HepG2 (cell line): ENCODE data around the gene CD46. TPM values are rescaled to one million over a fixed set of nuclear protein-coding genes. Genes with fewer than 3 reads are reported as not detected.

Source experiments
- CHD2 ChIP-seq: IDR thresholded peaks from 2 replicates; pipeline ENCODE4 v1.6.1; 2011; ENCODE audit warnings: low read depth, low read length, improper control_type of control experiment
- JUN ChIP-seq: sonication (generic); formaldehyde crosslinking; IDR thresholded peaks from 2 replicates; pipeline ENCODE4 v1.4.0; 2020; ENCODE audit warnings: mild to moderate bottlenecking, missing genetic modification reagents
- KDM3A ChIP-seq: IDR thresholded peaks from 2 replicates; pipeline ENCODE4 v1.6.1; 2018; ENCODE audit warnings: low read depth, missing compliant biosample characterization
- KDM5B ChIP-seq: sonication (generic); formaldehyde crosslinking; IDR thresholded peaks from 2 replicates; pipeline ENCODE4 v1.4.0; 2020; ENCODE audit warnings: missing genetic modification reagents, mild to moderate bottlenecking, borderline replicate concordance
- PITX1 ChIP-seq: sonication (generic); formaldehyde crosslinking; IDR thresholded peaks from 2 replicates; pipeline ENCODE4 v1.5.1; 2020; ENCODE audit warnings: mild to moderate bottlenecking, missing genetic modification reagents
- SNAPC4 ChIP-seq: sonication (generic); formaldehyde crosslinking; IDR thresholded peaks from 2 replicates; pipeline ENCODE4 v1.4.0; 2020; ENCODE audit warnings: mild to moderate bottlenecking, missing genetic modification reagents
- ZFX ChIP-seq: sonication (generic); formaldehyde crosslinking; IDR thresholded peaks from 2 replicates; pipeline ENCODE4 v1.4.0; 2020; ENCODE audit warnings: mild to moderate bottlenecking, low read depth, missing genetic modification reagents, moderate library complexity
- ZNF124 ChIP-seq: sonication (generic); formaldehyde crosslinking; IDR thresholded peaks from 2 replicates; pipeline ENCODE4 v1.4.0; 2020; ENCODE audit warnings: missing genetic modification reagents
- ZNF136 ChIP-seq: sonication (generic); formaldehyde crosslinking; IDR thresholded peaks from 2 replicates; pipeline ENCODE4 v1.8.1; 2022; ENCODE audit warnings: low read depth, mild to moderate bottlenecking, moderate library complexity, missing genetic modification reagents
- polyA plus RNA-seq, 8 experiments: library from polyadenylated mRNA; depleted of rRNA in 3 of 8; stranded (reverse) in 7 of 8; unstranded in 1 of 8; fragments of >200 nt; fragmentation: Illumina TruSeq in 4 of 8; extraction: Trizol in 4 of 8; gene quantifications; 2 replicates each; pipeline versions ENCODE4 v1.2.1 to v1.2.3, GENCODE V29; 2011 to 2016; ENCODE audit warnings: low read depth in 4 of 8, missing spikeins in 1 of 8, mixed read lengths in 1 of 8; ENCODE audit not compliant: insufficient read depth in 1 of 8
- total RNA-seq, 5 experiments: library from RNA; depleted of rRNA; stranded (reverse); fragments of >200 nt; fragmentation: Illumina TruSeq; extraction: Trizol; gene quantifications; 2 replicates each; pipeline ENCODE4 v1.2.3, GENCODE V29; 2016; ENCODE audit warnings: low read depth in 1 of 5
- TF ChIP-seq, protein P1 (sequence below), 2 experiments: IDR thresholded peaks; 2 replicates each; pipeline ENCODE4 v1.6.1; 2011 to 2012; ENCODE audit warnings: low read length in 2 of 2, borderline replicate concordance in 1 of 2, low read depth in 1 of 2, mild to moderate bottlenecking in 1 of 2, moderate library complexity in 1 of 2
- TF ChIP-seq, protein P2 (sequence below): sonication (generic); formaldehyde crosslinking; IDR thresholded peaks from 2 replicates; pipeline ENCODE4 v1.4.0; 2020; ENCODE audit warnings: missing genetic modification reagents, mild to moderate bottlenecking, borderline replicate concordance
- TF ChIP-seq, protein P3 (sequence below): fragments of 450-650 bp; IDR thresholded peaks from 2 replicates; pipeline ENCODE4 v1.6.1; 2017; ENCODE audit warnings: mild to moderate bottlenecking

The CD46 gene
- total and polyA plus RNA-seq, 2 of the 13 experiments (the other 11 are each of a cell fraction or from before 2014, with no cell fraction given), result 130 to 277 TPM

DNA sequence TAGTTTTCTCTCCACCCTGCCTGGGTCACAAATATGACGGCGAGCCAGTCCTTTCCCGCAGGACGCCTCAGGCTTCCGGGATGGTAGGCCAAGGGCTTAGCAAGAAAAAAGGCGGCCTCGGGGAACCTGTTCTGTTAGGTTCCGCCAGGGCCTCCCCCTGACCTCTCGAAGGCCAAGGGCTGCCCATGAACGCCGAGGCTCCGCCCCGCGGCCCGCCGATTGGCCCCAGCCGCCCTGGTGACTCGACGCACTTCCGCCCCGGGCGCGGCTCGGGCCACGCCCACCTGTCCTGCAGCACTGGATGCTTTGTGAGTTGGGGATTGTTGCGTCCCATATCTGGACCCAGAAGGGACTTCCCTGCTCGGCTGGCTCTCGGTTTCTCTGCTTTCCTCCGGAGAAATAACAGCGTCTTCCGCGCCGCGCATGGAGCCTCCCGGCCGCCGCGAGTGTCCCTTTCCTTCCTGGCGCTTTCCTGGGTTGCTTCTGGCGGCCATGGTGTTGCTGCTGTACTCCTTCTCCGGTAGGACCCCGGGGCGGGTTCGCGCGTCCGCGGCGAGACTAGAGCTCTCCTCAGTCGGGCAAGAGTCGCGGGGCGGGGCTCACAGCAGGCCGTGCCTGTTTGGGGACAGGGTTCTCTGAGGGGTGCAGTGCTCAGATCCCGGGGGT, at the start of gene CD46 (continued):
- TF ChIP-seq ZNF136 (0 out of 2 replicates have a peak, but pooled peaks have one; percentile 19), JUN (CRISPR knock-in tag) (no peak), KDM5B (CRISPR knock-in tag) (peak; percentile 34; the same call in 1 of the 2 replicates), PITX1 (peak; percentile 51; the same call in 1 of the 2 replicates), ZFX (CRISPR knock-in tag) (peak; percentile 94), KDM3A (peak; percentile 78; the same call in 1 of the 2 replicates), SNAPC4 (no peak), ZNF124 (CRISPR knock-in tag) (no peak), CHD2 (no peak)
- TF ChIP-seq, protein P1, sequence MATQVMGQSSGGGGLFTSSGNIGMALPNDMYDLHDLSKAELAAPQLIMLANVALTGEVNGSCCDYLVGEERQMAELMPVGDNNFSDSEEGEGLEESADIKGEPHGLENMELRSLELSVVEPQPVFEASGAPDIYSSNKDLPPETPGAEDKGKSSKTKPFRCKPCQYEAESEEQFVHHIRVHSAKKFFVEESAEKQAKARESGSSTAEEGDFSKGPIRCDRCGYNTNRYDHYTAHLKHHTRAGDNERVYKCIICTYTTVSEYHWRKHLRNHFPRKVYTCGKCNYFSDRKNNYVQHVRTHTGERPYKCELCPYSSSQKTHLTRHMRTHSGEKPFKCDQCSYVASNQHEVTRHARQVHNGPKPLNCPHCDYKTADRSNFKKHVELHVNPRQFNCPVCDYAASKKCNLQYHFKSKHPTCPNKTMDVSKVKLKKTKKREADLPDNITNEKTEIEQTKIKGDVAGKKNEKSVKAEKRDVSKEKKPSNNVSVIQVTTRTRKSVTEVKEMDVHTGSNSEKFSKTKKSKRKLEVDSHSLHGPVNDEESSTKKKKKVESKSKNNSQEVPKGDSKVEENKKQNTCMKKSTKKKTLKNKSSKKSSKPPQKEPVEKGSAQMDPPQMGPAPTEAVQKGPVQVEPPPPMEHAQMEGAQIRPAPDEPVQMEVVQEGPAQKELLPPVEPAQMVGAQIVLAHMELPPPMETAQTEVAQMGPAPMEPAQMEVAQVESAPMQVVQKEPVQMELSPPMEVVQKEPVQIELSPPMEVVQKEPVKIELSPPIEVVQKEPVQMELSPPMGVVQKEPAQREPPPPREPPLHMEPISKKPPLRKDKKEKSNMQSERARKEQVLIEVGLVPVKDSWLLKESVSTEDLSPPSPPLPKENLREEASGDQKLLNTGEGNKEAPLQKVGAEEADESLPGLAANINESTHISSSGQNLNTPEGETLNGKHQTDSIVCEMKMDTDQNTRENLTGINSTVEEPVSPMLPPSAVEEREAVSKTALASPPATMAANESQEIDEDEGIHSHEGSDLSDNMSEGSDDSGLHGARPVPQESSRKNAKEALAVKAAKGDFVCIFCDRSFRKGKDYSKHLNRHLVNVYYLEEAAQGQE (IDR thresholded peaks at IDR 0.05; ENCODE audit: borderline replicate concordance in 1 of 2, low read depth in 1 of 2, low read length in 2 of 2), result 0 out of 4 replicates have a peak, but pooled peaks of 1 of the 2 experiments have one; percentile 5
- TF ChIP-seq, protein P2, sequence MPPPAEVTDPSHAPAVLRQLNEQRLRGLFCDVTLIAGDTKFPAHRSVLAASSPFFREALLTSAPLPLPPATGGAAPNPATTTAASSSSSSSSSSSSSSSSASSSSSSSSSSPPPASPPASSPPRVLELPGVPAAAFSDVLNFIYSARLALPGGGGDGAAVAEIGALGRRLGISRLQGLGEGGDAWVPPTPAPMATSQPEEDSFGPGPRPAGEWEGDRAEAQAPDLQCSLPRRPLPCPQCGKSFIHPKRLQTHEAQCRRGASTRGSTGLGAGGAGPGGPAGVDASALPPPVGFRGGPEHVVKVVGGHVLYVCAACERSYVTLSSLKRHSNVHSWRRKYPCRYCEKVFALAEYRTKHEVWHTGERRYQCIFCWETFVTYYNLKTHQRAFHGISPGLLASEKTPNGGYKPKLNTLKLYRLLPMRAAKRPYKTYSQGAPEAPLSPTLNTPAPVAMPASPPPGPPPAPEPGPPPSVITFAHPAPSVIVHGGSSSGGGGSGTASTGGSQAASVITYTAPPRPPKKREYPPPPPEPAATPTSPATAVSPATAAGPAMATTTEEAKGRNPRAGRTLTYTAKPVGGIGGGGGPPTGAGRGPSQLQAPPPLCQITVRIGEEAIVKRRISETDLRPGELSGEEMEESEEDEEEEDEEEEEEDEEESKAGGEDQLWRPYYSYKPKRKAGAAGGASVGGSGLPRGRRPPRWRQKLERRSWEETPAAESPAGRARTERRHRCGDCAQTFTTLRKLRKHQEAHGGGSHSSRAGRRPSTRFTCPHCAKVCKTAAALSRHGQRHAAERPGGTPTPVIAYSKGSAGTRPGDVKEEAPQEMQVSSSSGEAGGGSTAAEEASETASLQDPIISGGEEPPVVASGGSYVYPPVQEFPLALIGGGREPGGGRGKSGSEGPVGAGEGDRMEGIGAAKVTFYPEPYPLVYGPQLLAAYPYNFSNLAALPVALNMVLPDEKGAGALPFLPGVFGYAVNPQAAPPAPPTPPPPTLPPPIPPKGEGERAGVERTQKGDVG, result 0 out of 2 replicates have a peak, but pooled peaks have one; percentile 17
- TF ChIP-seq, protein P3, sequence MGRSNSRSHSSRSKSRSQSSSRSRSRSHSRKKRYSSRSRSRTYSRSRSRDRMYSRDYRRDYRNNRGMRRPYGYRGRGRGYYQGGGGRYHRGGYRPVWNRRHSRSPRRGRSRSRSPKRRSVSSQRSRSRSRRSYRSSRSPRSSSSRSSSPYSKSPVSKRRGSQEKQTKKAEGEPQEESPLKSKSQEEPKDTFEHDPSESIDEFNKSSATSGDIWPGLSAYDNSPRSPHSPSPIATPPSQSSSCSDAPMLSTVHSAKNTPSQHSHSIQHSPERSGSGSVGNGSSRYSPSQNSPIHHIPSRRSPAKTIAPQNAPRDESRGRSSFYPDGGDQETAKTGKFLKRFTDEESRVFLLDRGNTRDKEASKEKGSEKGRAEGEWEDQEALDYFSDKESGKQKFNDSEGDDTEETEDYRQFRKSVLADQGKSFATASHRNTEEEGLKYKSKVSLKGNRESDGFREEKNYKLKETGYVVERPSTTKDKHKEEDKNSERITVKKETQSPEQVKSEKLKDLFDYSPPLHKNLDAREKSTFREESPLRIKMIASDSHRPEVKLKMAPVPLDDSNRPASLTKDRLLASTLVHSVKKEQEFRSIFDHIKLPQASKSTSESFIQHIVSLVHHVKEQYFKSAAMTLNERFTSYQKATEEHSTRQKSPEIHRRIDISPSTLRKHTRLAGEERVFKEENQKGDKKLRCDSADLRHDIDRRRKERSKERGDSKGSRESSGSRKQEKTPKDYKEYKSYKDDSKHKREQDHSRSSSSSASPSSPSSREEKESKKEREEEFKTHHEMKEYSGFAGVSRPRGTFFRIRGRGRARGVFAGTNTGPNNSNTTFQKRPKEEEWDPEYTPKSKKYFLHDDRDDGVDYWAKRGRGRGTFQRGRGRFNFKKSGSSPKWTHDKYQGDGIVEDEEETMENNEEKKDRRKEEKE, result no peak
